NCI-H345 (cell line): ENCODE results near the gene HNRNPA2B1.
A peak's percentile ranks its signal among the peaks of the same experiment; 100 is the strongest.

Experiments
- DNase-seq: peaks from one replicate; lab custom pipeline; 2025; lab: John Stamatoyannopoulos, UW

The HNRNPA2B1 gene

DNA sequence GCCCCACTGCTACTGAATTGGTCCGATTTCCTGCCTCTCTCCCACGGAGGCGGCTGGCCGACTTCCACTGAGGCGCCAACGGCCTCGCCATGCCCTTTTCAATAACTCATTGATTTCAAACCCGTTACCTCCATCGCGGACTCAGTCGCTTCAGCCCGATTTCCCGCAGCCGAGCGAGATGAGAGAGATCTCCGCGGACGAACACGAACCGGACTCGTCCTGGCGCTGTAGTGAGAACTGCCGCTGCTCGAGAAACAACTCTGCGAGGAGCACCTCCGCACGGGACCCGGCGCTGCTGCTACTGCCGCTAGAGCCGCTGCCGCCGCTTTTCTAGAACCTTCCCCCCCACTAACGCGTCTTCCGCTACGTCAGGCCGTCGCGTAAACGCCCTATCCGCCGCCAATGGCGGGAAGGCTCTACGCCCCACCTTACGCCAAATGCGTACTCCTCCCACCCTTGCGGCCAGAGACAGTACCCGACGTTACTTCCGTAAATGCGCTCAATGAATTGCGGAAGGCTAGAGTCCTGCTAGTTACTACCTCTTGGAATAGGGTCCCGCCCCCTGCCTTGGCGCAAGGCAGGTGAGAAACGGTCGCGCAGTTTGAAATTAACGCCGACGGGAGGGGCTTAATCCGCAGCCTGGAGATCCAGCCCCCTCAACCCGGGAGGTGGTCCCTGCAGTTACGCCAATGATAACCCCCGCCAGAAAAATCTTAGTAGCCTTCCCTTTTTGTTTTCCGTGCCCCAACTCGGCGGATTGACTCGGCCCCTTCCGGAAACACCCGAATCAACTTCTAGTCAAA, at the start of gene HNRNPA2B1:
HNRNPA2B1 (minus strand) TSS at position 303 of the 803 bp plus-strand sequence; CDS start at position 134, 169 bp downstream.
- peak; percentile 99 for DNase-seq

DNA sequence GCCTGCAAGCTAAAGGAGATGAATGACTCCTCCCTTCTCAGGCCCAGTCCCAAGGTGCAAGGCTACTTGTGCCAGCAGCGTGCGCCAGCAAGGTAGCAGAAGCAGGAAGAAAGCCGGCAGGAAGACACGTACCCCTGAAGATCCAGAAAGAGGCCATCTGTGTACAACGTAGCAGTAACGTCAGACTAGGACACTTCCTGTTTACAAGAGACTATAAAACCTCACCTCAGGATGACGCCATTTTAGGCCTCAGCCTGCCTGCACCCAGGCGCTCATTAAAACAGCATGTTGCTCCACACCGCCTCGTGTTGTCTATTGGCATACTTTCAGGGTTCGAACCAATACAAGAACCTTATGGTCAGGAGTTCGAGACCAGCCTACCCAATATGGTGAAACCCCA, 49.7 kb upstream of the HNRNPA2B1 start:
- DNase-seq, result no peak

DNA sequence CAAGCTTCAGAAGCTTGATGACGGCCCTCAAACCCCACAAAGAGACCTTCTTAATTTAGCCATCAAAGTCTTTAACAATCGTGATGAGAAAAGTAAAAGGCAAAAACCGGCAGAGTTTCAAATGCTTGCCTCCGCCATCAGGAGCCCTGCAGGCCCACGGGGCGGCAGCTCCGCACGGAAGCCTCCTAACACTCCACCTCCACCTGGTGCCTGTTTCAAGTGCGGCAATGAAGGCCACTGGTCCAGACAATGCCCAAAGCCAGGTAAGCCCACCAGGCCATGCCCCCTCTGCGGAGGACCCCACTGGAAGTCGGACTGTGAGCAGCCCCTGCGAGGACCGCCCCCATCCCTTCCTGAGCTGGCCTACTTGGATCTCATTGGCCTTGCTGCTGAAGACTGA, 44.6 kb upstream of the HNRNPA2B1 start:
- DNase-seq, result no peak

DNA sequence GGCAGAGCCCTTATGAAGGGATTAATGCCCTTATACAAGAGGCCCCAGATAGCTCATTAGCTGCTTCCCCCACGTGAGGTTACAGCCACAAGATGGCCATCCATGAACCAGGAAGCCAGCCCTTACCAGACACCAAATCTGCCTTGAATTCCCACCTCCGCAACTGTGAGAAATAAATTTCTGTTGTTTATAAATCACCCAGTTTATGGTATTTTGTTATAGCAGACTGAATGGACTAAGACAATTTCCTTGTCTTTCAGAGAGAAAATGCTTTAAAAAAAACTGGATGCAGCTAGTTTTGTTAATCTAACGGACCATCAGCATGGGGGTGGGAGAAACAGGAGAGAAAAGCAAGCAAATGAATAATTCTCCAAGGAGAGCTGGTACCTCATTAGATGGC, 37.5 kb upstream of the HNRNPA2B1 start:
- no peak for DNase-seq

GRCh38 chr7:26237035-26237807, 36.7 kb upstream of the HNRNPA2B1 start:
- DNase-seq, result no peak

DNA sequence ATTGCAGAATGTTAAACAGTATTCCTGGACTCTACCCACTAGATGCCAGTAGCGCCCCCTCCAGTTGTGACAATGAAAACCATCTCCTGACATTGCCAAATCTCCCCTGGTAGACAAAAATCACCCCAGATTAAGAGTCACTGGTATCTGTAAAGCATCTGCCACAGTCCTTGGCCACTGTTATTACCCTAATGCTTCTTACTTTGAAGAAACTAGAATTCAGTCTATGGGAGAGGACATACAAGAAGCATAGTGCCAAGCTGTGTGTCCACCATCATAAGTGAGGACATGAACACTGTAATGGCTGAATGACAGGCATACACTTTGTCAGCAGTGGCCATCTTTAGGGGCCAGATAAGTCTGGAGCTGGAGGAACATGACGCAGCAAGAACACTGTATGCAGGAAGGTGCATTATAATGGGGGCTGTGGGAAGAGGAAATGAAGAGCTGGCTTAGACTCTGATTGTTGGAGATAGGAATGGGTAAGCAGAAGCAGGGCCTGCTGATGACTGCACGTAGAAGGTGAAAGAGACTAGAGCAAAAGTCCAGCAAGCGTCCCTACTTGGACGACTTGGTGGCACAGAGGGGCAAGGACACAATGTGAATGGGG, 33.5 kb upstream of the HNRNPA2B1 start:
- no peak for DNase-seq

DNA sequence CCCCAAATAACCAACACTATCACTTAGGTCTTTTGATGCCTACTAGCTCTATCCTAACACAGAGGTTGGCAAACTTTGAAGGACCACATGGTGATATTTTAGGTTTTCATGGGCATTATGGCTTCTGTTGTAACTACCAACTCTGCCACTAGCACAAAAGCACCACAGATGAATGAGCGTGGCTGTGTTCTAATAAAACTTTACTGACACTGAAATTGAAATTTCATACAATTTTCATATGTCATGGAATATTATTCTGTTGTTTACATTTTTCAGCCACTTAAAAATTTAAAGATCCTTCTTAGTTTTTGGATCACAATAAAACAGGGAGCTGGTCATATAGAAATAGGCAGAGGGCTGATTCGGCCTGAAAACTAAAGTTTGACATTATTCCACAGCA, 27.4 kb upstream of the HNRNPA2B1 start:
- DNase-seq, result no peak

- DNase-seq, result no peak
These were observed 23.8 kb upstream of the HNRNPA2B1 start for GRCh38 chr7:26224359-26224758.

GRCh38 chr7:26216049-26216448, 15.5 kb upstream of the HNRNPA2B1 start:
- no peak for DNase-seq

GRCh38 chr7:26213807-26214515, 13.4 kb upstream of the HNRNPA2B1 start:
- DNase-seq, result no peak

DNA sequence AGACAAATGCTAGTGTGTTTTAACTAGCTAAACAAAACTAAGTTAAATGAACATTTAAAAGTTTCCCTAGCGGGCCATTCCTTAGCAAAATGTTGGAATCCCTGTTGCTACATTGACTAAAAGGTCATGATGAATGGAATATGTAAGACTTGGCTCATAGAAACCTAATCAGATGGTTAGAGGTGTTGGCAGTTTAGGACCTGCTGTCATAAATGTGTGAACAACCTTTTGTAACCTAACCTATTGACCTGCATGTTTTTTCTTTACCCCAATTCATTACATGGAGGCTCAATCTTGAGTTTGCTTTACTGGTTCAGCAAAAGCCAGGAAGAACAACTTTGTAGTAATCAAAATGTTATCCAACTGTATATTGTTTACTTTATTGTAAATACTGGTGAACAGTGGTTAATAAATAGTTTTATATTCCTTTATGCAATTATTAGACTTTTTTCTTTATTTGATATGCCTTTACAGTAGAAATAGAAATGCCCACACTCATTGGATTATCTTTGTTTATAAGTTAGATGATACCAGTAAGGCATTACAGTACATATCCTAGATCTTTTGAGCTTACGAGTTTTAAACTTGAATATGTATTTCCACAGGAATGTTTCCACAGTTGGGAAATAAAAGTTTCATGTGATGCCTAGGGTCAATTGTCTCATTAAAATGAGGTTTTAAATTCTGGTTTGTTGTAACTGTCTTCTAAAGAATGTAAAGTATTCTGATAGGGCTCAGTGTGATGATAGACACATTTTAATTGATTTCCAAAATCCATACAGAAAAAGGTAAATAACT, 12.6 kb upstream of the HNRNPA2B1 start:
- no peak for DNase-seq

DNA sequence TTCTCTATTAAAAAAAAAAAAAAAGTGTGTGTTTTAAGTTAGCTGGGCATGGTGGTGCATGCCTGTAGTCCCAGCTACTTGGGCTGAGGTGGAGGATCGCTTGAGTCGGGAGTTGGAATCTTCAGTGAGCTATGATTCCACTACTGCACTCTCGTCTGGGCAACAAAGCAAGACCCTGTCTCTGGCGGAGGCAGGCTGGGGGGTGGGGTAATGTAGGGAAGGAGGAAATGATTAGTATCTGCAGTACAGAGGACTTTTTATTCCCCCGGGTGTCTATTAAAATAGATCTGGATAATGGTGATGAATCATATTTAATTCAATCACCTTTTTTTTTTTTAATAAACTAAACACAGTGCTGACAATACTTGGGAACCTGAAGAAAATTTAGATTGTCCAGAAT, 7.5 kb upstream of the HNRNPA2B1 start:
- DNase-seq, result no peak

GRCh38 chr7:26203016-26203415, 2.5 kb upstream of the HNRNPA2B1 start:
- DNase-seq, result no peak

- peak; percentile 34 for DNase-seq
These were observed 1.8 kb upstream of the HNRNPA2B1 start for GRCh38 chr7:26202019-26202990.

DNA sequence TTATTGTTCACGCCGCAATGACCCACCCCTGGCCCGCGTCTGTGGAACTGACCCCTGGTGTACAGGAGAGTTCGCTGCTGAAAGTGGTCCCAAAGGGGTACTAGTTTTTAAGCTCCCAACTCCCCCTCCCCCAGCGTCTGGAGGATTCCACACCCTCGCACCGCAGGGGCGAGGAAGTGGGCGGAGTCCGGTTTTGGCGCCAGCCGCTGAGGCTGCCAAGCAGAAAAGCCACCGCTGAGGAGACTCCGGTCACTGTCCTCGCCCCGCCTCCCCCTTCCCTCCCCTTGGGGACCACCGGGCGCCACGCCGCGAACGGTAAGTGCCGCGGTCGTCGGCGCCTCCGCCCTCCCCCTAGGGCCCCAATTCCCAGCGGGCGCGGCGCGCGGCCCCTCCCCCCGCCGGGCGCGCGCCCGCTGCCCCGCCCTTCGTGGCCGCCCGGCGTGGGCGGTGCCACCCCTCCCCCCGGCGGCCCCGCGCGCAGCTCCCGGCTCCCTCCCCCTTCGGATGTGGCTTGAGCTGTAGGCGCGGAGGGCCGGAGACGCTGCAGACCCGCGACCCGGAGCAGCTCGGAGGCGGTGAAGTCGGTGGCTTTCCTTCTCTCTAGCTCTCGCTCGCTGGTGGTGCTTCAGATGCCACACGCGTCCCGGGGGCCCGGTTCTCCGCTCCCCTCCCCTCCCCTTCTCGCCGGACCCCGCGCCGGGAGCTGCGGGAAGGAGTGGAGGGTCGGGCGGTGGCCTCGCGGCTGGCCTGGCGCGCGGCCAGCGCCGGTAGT, 887 bp upstream of the HNRNPA2B1 start, which contains the start of gene CBX3:
CBX3 (plus strand) TSS at position 499 of the 772 bp plus-strand sequence. CDS start 1,254 bp downstream, outside the sequence.
- DNase-seq, result peak; percentile 93

DNA sequence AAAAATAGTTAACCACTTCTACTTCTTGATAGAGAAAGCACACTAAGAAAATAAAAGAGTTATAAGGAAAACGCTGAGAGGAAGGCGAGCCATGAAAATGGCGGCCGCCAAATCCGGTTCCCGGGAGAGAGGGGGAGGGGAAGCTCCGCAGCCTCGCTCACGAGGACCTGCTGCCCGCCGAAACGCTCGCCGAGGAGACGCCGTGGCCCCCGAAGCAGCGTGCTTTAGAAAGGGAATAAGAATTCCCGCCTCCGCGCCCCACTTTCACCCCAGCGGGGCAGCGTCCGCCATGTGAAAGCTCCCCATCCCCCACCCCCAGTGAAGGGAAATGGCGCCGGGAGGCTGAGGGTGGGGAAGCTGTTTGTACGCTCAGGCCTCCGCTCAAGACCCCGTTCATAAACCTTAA, 505 bp downstream of the HNRNPA2B1 start:
- DNase-seq, result peak; percentile 64

GRCh38 chr7:26199301-26200037, 1.1 kb downstream of the HNRNPA2B1 start:
- DNase-seq, result peak; percentile 69

- no peak for DNase-seq
These were observed 1.8 kb downstream of the HNRNPA2B1 start for GRCh38 chr7:26198781-26199169.
